WERI-Rb-1 (cell line): ENCODE data around the gene CUX1.
A peak's percentile ranks its signal among the peaks of the same experiment; 100 is the strongest.

Experiments
- DNase-seq: peaks from one replicate; pipeline ENCODE4 v3.0.0-alpha.2; 2020
- H3K27ac ChIP-seq: fragments of 250-450 bp; sonication (Bioruptor Pico); 2 replicates; pipeline ENCODE4 v1.5.1; 2020; ENCODE audit warnings: mild to moderate bottlenecking, moderate library complexity
- H3K27me3 ChIP-seq: fragments of 250-450 bp; sonication (Bioruptor Pico); 2 replicates; pipeline ENCODE4 v1.5.1; 2021; ENCODE audit warnings: mild to moderate bottlenecking, low read depth, moderate library complexity; ENCODE audit not compliant: insufficient read depth, severe bottlenecking
- H3K36me3 ChIP-seq: fragments of 250-450 bp; sonication (Bioruptor Pico); 2 replicates; pipeline ENCODE4 v1.5.1; 2020; ENCODE audit warnings: mild to moderate bottlenecking, moderate library complexity
- H3K4me3 ChIP-seq: 2 replicates; pipeline ENCODE4 v1.5.1; 2011; ENCODE audit warnings: low read depth, mild to moderate bottlenecking, control low read depth, low read length
- H3K9me3 ChIP-seq: fragments of 250-450 bp; sonication (Bioruptor Pico); 2 replicates; pipeline ENCODE4 v1.5.1; 2021; ENCODE audit warnings: mild to moderate bottlenecking, moderate library complexity; ENCODE audit not compliant: severe bottlenecking
- CTCF ChIP-seq: IDR thresholded peaks from 2 replicates; pipeline ENCODE4 v1.5.1; 2011; ENCODE audit warnings: low read depth, mild to moderate bottlenecking, control low read depth, inconsistent platforms, low read length

The CUX1 gene

GRCh38 chr7:101817471-101818286, at the start of gene CUX1:
TSS of gene CUX1 (plus strand) at chr7:101817626. CDS start at chr7:101817640, 14 bp downstream.
- Histone ChIP-seq H3K36me3 (no peaks in the 10 kb centered on the region; the same call in none of the 2 replicates), H3K27ac (peak within 1 kb of the TSS; percentile 49), H3K4me3 (peak within 1 kb of the TSS; percentile 60), H3K9me3 (no peaks in the 10 kb centered on the region), H3K27me3 (peaks cover 5% of the 10 kb centered on the region)
- no peak for DNase-seq
- no peak for TF ChIP-seq CTCF

- H3K4me3 ChIP-seq = no peak overlapping the region
- H3K27me3 ChIP-seq = no peaks in the 10 kb centered on the region
- TF ChIP-seq CTCF = no peak
- H3K27ac ChIP-seq = no peak overlapping the region
- no peaks in the 10 kb centered on the region for H3K9me3 ChIP-seq
- no peaks in the 10 kb centered on the region for H3K36me3 ChIP-seq
- no peak for DNase-seq
These were observed 49.1 kb upstream of the CUX1 start for GRCh38 chr7:101768280-101768679.

- no peak overlapping the region for H3K4me3 ChIP-seq
- no peak overlapping the region for H3K27ac ChIP-seq
- no peaks in the 10 kb centered on the region for H3K9me3 ChIP-seq
- no peaks in the 10 kb centered on the region for H3K36me3 ChIP-seq
- H3K27me3 ChIP-seq = no peaks in the 10 kb centered on the region
- no peak for DNase-seq
- TF ChIP-seq CTCF = no peak
These were observed 47.0 kb upstream of the CUX1 start for GRCh38 chr7:101770466-101770865.

GRCh38 chr7:101772508-101773211, 44.8 kb upstream of the CUX1 start:
- Histone ChIP-seq H3K9me3 (no peaks in the 10 kb centered on the region), H3K27ac (no peak overlapping the region), H3K4me3 (no peak overlapping the region), H3K27me3 (no peaks in the 10 kb centered on the region), H3K36me3 (no peaks in the 10 kb centered on the region)
- DNase-seq = no peak
- no peak for TF ChIP-seq CTCF

- H3K9me3 ChIP-seq = no peaks in the 10 kb centered on the region
- DNase-seq = no peak
- no peak for TF ChIP-seq CTCF
- no peaks in the 10 kb centered on the region for H3K36me3 ChIP-seq
- H3K4me3 ChIP-seq = no peak overlapping the region
- no peak overlapping the region for H3K27ac ChIP-seq
- no peaks in the 10 kb centered on the region for H3K27me3 ChIP-seq
These were observed 42.2 kb upstream of the CUX1 start for GRCh38 chr7:101775181-101775580.
